Stimulated activated CD8-positive, alpha-beta memory T cell treated with anti-CD3 and anti-CD28 coated beads, Interleukin-15, amount 100 ng/mL, for 1 hour (primary cell): ENCODE data around the gene ZMIZ1.

Experiments
- DNase-seq: peaks from one replicate; pipeline ENCODE4 v3.0.0-alpha.2; 2020; ENCODE audit warnings: low read depth

ZMIZ1 gene

GRCh38 chr10:79156334-79157274, 87.8 kb downstream of the ZMIZ1 start:
- no peak for DNase-seq

DNA sequence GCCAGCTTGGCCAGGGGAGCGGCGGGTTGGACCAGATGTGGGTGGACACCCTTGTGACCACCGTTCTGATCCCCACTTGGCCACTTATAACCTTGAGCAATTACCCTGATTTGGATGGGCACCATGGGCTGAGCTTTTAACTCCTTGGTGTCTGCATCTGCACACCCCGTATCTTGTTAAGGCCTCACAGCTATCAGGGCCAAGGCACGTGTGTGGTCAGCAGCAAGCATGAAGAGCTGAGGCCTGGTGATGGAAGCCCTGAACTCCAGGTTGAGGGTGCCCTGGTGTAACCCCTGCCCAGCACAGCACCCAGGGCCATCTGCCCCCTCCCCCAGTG, 89.2 kb downstream of the ZMIZ1 start:
- no peak for DNase-seq

GRCh38 chr10:79158402-79159097, 89.8 kb downstream of the ZMIZ1 start:
- no peak for DNase-seq

GRCh38 chr10:79159141-79159651, 90.4 kb downstream of the ZMIZ1 start:
- DNase-seq, result no peak

DNA sequence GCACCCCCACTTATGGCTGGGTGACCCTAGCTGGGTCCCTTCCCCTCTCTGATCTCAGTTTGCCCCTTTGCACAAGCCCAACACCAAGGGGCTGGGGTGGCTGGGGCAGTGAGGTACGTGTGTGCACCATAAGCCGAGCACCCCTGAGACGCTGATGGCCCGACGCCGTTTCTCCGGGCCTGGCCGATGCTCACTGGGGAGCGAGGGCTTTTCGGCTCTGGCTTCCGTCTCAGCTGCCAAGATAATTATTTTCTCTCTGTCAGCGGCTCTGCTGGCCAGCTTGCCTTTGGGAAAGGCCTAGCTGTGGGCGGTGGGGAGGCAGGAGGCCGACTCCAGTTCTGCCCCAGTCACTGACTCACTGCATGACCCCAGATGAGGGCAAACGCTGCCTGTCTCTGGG, 91.0 kb downstream of the ZMIZ1 start:
- DNase-seq, result no peak

DNA sequence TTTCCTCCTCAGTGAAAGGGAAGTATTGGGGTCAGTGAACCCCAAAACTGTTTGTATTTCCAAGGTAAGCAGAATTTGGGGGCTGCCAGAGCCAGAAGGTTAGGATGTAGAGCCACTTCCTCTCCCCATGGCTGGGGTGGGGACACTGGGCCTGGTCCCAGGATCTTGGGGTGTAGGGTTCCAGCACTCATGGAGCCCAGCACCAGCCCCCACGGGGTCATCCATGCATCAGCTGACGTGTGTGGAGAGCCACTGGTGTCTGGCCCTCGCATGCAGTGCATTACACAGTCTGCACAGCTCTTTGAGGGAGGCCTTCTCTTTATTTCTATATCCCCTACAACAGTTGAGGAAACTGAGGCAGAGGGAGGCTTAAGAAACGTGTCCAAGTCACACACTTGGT, 91.4 kb downstream of the ZMIZ1 start:
- no peak for DNase-seq

DNA sequence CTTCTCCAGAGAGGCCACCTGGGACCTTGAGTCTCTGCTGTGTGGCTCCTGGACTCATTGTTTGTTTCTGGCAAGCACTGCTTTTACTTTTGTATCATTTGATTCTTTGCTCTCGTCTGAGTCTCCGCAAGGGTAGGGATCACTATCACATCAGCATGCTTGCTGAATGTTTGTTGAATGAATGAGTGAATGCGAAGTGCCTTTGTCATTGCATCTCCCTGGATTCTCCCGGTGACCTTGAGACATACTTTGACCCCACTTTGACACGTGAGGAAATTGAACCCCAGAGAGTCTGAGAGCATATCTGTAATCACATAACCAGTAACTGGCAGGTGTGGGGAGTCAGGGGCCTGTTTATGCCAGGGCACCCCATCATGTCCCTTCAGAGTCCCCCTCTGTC, 92.8 kb downstream of the ZMIZ1 start:
- no peak for DNase-seq

DNA sequence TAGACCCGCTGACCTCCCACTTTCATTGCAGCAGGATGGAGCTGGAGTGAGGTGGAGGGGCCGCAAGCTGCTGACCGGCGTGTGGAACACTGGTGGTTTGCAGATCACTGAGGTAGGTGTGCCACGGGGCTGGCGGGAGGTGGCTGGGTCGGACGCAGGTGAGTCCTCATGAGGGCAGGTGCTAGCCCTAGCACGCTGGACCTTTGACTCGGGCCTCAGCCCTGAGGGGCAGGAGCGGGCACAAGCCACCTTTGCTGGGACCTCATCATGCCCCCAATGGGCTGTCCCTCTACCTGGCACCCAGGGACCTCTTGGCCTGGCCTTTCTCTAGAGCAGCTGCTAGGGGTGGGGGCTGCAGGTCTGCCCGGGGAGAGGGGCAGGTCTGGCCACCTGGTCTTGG, 93.3 kb downstream of the ZMIZ1 start:
- DNase-seq, result no peak

GRCh38 chr10:79162861-79163665, 94.3 kb downstream of the ZMIZ1 start:
- no peak for DNase-seq

GRCh38 chr10:79163666-79163975, 94.9 kb downstream of the ZMIZ1 start:
- DNase-seq, result no peak

GRCh38 chr10:79164075-79164474, 95.3 kb downstream of the ZMIZ1 start:
- no peak for DNase-seq

DNA sequence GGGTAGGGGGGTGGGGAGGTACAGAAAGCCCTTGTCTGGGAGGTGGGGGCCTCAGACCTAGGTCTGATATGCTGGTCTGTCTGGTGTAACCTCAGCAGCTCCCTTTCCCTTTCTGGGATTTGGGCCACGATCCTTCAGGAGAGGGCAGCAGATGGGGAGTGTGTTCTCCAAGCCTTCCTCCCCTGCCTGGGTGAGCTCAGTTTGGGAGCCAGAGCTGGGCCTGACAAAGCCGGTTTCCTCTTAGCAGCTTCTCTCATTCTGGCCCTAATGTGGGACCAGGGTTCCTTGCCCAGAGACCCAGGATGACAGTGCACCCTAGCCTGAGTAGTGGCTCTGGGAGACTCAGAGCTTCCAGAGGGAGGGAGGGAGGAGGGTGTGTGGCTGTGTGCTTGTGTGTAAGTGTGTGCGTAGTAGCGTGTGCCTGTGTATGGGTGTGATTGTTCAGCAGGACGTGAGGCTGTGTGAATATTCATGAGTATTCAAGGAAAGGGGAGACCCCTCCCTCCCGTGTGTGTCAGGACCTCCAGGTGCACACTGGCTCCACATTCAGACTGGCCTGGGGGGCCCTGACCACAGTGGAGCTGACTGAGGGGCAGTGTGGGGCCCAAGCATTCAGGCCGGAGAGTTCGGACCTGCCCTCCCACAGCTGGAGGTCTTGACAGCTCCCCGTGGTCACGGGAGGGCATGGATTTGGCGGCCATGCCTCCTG, 96.5 kb downstream of the ZMIZ1 start:
- no peak for DNase-seq

GRCh38 chr10:79166312-79166721, 97.6 kb downstream of the ZMIZ1 start:
- no peak for DNase-seq

GRCh38 chr10:79166741-79167140, 98.0 kb downstream of the ZMIZ1 start:
- no peak for DNase-seq

DNA sequence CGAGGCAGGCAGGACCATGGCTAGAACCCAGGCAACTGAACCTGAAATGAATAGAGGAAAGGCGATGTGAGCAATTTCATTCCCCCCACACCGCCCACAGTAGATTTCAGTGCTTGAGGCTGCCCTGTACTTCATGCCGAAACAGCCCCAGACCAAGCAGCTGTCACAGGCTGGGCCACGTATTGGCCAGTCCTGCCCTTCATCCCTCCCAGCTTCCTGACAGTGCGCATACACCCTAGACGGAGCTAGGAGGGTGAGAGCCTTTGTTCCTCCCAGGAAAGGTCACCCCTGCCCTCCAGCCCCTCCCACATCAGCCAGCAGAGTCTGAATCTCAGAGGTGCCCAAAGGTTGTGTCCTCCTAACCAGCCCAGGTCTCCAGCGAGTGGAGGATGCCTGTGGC, 98.8 kb downstream of the ZMIZ1 start:
- no peak for DNase-seq

DNA sequence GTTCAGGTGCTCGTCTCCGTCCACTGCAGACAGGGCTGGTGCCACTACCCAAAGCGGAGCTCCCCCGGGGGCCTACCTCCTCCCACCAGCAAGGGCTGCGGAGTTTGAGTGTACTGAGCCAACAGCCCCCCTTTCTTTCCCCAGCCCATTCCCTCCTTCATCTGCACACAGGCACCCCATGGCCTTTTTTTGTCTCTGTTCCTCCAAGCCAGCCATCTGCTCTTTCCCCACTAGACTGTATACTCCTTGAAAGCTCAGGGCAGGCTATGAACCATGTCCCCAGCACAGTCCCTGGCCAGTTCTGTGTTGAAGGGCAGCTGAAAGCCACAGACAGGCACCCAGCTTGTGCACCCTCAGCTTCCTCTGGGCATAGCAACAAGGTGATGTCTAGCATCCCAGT, 99.4 kb downstream of the ZMIZ1 start:
- no peak for DNase-seq

DNA sequence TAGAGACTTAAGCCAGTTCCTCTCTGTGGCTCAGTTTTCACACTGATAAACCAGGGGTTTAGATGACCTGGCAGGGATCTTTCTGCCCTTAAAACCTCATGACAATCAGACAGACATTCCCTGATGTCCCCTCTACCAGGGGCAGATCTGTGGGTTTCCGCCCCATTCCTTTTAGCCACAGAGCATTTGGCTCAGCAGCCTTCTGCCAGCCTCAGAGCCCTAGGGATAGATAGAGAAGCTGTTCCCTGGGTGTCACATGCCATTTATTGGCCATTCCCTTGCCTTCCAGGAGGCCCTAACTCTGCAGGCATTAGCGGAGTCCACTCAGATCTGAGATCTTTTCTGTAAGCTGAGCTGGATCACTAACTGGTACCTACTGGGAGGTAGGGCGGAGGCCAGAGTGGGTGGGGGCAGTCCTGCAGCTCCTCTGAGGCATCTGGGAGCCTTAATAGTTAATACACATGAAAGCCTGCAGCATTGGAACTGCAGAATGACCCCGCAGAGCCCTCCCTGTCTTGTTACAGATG, 101.5 kb downstream of the ZMIZ1 start:
- DNase-seq, result no peak

GRCh38 chr10:79170993-79171392, 102.2 kb downstream of the ZMIZ1 start:
- DNase-seq, result no peak

GRCh38 chr10:79171504-79171903, 102.7 kb downstream of the ZMIZ1 start:
- no peak for DNase-seq

- DNase-seq, result no peak
Measured at GRCh38 chr10:79172881-79173280, 104.1 kb downstream of the ZMIZ1 start.

DNA sequence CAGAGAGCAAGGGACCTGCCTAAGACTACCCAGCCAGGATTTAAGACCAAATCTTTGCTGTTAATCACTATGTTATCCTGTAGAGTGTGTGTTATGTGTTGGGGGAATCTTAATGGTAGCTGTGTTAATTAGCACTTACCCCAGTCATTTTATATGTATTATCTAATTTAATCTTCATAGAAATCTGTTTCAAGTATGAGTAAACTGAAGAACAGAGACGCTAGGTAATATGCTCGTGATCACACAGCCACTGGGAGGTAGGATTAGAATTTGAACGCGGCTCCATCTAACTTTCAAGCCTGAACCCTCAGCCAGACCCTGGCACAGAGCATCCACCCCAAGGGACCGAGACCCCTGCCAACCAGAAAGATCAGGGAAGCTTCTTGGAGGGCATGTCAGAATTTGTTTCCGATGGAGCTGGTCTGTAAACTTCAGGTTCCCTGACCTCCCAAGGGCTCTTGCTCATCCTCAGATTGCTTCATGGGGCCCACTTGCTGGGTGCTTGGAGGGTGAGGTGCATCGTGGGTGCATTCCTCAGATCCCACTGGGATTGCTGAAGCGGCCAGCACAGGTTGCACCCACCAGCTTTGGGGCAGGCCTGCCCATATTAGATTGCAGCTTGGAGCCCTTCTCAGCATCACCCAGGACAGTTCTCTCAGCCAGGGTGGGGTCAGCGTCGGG, 105.0 kb downstream of the ZMIZ1 start:
- no peak for DNase-seq
